ENCODE results near the gene IL16.

Gene IL16

DNA sequence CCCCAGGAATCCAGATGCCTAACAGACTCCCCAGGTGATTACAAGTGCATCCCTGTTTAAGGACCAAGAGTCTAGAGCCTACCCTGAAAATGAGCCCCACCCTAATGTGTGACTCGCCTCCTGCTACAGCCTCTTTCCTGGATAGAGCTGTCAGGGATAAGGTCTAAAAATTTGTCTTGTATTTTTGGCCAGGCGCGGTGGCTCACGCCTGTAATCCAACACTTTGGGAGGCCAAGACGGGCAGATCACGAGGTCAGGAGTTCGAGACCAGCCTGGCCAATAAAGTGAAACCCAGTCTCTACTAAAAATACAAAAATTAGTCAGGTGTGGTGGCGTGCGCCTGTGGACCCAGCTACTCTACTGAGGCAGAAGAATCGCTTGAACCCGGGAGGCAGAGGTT, 166.1 kb downstream of the IL16 start:
- H3K27me3 ChIP-seq (ENCODE audit: low read length), result no peaks in the 10 kb centered on the region
- no peaks in the 10 kb centered on the region for H3K79me2 ChIP-seq (ENCODE audit: insufficient read depth, low read length)
- no peaks in the 10 kb centered on the region for H4K20me1 ChIP-seq (ENCODE audit: low read depth, low read length)
- no peaks in the 10 kb centered on the region for H3F3A ChIP-seq (ENCODE audit: insufficient read depth)
- no peak overlapping the region for H3K4me3 ChIP-seq (ENCODE audit: insufficient read depth, low read length, poor library complexity, severe bottlenecking)
- H3K4me2 ChIP-seq (ENCODE audit: low read depth, low read length, poor library complexity, severe bottlenecking), result no peak overlapping the region
- H2AFZ ChIP-seq (ENCODE audit: low read depth, low read length, severe bottlenecking), result no peak overlapping the region
- TF ChIP-seq, protein P1, sequence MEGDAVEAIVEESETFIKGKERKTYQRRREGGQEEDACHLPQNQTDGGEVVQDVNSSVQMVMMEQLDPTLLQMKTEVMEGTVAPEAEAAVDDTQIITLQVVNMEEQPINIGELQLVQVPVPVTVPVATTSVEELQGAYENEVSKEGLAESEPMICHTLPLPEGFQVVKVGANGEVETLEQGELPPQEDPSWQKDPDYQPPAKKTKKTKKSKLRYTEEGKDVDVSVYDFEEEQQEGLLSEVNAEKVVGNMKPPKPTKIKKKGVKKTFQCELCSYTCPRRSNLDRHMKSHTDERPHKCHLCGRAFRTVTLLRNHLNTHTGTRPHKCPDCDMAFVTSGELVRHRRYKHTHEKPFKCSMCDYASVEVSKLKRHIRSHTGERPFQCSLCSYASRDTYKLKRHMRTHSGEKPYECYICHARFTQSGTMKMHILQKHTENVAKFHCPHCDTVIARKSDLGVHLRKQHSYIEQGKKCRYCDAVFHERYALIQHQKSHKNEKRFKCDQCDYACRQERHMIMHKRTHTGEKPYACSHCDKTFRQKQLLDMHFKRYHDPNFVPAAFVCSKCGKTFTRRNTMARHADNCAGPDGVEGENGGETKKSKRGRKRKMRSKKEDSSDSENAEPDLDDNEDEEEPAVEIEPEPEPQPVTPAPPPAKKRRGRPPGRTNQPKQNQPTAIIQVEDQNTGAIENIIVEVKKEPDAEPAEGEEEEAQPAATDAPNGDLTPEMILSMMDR (IDR thresholded peaks at IDR 0.05; ENCODE audit: insufficient read depth, low read length, poor library complexity, severe bottlenecking), result no peak
- H3K9me2 ChIP-seq (replicated peaks; ENCODE audit: insufficient read depth, low read length), result no peaks in the 10 kb centered on the region
- H3K27ac ChIP-seq (ENCODE audit: low read depth, low read length), result no peak overlapping the region
- no peak overlapping the region for H3K9ac ChIP-seq (ENCODE audit: low read length)
- no peaks in the 10 kb centered on the region for H3K36me3 ChIP-seq (ENCODE audit: low read length)
- H3K9me3 ChIP-seq (ENCODE audit: insufficient read depth, low read length), result no peaks in the 10 kb centered on the region

DNA sequence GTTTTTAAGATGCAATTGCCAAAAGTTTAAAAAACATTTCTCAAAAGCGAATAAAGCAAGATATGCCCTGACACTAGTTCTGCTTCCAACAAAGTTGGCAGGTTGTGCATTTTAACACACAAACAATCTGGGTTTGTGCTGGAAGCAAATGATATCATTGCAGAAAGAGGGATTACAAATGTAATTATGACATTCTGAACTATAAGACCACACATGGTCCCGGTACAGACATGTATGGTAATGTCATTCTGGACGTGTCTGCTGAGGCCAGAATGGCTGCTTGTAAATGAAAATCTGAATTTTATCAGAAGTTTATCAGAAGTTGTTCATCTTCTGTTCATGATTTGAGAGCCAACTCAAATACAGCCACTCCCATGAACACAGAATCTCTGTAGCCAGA, 166.6 kb downstream of the IL16 start:
- Histone ChIP-seq H4K20me1 (ENCODE audit: low read depth, low read length) (no peaks in the 10 kb centered on the region), H3K27ac (ENCODE audit: low read depth, low read length) (no peak overlapping the region), H3K36me3 (ENCODE audit: low read length) (no peaks in the 10 kb centered on the region), H3K4me3 (ENCODE audit: insufficient read depth, low read length, poor library complexity, severe bottlenecking) (no peak overlapping the region), H3K9me2 (replicated peaks; ENCODE audit: insufficient read depth, low read length) (no peaks in the 10 kb centered on the region), H3K9me3 (ENCODE audit: insufficient read depth, low read length) (no peaks in the 10 kb centered on the region), H2AFZ (ENCODE audit: low read depth, low read length, severe bottlenecking) (no peak overlapping the region), H3K9ac (ENCODE audit: low read length) (no peak overlapping the region), H3K27me3 (ENCODE audit: low read length) (no peaks in the 10 kb centered on the region), H3K4me2 (ENCODE audit: low read depth, low read length, poor library complexity, severe bottlenecking) (no peak overlapping the region), H3K79me2 (ENCODE audit: insufficient read depth, low read length) (no peaks in the 10 kb centered on the region), H3F3A (ENCODE audit: insufficient read depth) (no peaks in the 10 kb centered on the region)
- TF ChIP-seq EZH2phosphoT487 (conservative IDR thresholded peaks at IDR 0.05; ENCODE audit: low read length), result no peak
- TF ChIP-seq, protein P1 (IDR thresholded peaks at IDR 0.05; ENCODE audit: insufficient read depth, low read length, poor library complexity, severe bottlenecking), result no peak

Measured in SU-DHL-6 (cell line).